Fibroblast of skin of right quadriceps (primary cell): Measurements from ENCODE around the gene ARHGAP35.
"Not testable (repeated sequence)": the region's sequence is repeated elsewhere in the genome, so short reads cannot be mapped to it uniquely, and the experiment has no call there.

Experiments used
- DNase-seq: peaks from one replicate; pipeline ENCODE4 v3.0.0-alpha.2; 2013

Gene ARHGAP35

GRCh38 chr19:46872967-46873366 is 12.2 kb downstream of the ARHGAP35 start:
- DNase-seq = no peak

GRCh38 chr19:46875234-46875633 is 14.4 kb downstream of the ARHGAP35 start:
- DNase-seq = no peak

DNA sequence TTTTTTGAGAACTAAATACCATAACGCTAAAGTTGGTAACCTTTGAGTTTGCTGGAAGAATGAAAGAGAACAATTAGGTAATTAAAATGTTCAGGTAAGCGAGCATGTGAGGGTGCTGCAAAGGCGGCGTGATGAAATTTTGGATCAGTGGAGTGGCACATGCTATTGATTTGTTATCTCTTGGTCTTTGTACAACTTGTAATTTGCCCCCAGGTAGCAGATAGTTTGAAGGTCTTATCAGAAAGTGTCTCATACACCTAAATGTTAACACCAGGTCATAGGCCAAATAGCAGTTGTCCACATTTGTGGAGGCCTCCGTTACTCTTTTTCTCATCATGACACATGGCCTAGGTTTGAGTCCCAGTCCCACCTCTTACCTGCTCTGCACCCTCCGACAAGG is 14.9 kb downstream of the ARHGAP35 start:
- no peak for DNase-seq

DNA sequence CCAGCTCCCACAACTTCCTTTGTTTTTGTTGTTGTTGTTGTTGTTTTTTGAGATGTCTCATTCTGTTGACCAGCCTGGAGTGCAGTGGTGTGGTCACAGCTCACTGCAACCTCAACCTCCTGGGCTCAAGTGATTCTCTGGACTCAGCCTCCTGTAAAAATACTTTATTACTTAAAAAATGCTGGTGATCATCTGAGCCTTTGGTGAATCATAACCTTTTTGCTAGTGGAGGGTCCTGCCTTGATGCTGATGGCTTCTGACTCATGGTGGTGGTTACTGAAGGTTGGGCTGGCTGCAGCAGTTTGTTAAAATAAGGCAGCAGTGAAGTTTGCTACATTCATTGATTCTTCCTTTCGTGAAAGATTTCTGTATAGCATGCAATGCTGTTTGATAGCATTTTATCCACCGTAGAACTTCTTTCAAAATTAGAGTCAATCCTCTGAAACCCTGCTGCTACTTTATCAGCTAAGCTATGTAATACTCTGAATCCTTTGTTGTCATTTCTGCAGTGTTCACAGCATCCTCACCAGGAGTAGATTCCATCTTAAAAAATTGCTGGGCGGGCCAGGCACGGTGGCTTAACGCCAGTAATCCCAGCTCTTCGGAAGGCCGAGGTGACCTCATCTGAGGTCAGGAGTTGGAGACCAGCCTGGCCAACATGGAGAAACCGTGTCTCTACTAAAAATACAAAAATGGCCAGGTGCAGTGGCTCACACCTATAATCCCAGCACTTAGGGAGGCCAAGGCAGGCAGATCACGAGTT is 18.0 kb downstream of the ARHGAP35 start:
- peak; percentile 88 for DNase-seq

GRCh38 chr19:46880431-46880830 is 19.6 kb downstream of the ARHGAP35 start:
- DNase-seq = no peak

GRCh38 chr19:46881092-46881491 is 20.3 kb downstream of the ARHGAP35 start:
- no peak for DNase-seq

- no peak for DNase-seq
These were observed 21.2 kb downstream of the ARHGAP35 start for GRCh38 chr19:46882034-46882433.

DNA sequence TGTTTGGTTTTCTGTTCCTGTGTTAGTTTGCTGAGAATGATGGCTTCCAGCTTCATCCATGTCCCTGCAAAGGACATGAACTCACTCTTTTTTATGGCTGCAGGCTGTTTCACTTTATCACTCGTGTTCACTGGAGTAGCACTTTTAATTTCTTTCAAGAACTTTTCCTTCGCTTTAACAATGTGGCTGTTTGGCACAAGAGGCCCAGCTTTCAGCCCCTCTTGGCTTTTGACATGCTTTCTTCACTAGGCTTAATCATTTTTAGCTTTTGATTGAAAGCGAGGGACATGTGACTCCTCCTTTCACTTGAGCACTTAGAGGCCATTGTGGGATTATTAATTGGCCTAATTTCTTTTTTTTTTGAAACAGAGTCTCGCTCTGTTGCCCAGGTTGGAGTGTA is 22.0 kb downstream of the ARHGAP35 start:
- DNase-seq = not testable (repeated sequence)

DNA sequence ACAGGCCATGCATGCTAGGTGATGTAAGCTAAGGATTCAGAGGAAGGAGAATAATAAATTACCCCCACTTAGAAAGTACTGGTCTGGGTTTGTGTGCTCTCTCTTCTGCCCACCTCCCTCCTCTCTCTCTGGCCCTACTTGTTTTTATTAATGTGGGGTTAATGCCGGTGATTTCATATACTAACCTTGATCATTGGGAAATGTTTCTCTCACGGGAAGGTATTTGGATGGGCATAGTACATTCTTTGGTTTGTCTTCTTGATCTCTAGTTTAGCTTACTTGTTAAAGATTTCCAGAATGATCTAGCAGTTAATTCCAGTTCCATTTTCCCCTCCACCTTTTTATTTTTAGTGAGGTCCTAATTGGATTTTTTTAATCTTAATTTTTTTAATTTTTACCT is 24.6 kb downstream of the ARHGAP35 start:
- no peak for DNase-seq

GRCh38 chr19:46886546-46887239 is 25.9 kb downstream of the ARHGAP35 start:
- peak; percentile 72 for DNase-seq

- DNase-seq = no peak
These were observed 26.5 kb downstream of the ARHGAP35 start for GRCh38 chr19:46887240-46887782.

DNA sequence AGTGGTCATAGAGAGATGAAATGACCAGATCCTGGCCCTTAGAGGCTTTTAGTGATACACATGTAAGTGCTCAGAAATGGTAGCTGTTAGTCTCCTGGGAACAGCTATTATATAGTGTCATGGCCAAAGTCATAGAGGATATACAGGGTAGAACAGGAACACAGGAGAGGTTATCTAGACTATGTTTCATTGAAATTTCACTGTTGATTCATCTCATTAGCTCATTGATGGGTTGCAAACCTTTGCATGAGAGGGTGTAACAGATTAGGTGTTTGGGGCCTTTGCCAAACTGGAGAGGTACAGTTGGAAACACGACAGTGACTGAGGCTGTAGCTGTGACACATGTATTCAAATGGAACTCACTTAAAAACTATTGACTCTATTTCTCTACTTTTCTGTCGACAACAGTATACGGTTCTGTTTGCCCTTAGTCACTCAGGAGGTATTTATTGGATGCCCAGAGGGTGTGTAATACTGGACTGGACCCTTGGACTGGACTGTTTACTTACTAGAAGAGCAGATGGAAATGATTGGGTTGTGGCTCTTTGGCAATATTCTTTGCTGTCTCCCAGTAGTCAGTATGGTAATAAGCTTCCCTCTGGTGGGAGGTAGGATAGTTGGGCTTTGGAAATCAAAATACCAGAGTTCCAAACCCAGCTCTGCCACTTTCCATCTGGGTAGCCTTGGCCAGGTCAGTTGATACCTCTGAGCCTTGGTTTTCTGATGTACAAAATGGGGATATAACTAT is 29.8 kb downstream of the ARHGAP35 start:
- peak; percentile 84 for DNase-seq

DNA sequence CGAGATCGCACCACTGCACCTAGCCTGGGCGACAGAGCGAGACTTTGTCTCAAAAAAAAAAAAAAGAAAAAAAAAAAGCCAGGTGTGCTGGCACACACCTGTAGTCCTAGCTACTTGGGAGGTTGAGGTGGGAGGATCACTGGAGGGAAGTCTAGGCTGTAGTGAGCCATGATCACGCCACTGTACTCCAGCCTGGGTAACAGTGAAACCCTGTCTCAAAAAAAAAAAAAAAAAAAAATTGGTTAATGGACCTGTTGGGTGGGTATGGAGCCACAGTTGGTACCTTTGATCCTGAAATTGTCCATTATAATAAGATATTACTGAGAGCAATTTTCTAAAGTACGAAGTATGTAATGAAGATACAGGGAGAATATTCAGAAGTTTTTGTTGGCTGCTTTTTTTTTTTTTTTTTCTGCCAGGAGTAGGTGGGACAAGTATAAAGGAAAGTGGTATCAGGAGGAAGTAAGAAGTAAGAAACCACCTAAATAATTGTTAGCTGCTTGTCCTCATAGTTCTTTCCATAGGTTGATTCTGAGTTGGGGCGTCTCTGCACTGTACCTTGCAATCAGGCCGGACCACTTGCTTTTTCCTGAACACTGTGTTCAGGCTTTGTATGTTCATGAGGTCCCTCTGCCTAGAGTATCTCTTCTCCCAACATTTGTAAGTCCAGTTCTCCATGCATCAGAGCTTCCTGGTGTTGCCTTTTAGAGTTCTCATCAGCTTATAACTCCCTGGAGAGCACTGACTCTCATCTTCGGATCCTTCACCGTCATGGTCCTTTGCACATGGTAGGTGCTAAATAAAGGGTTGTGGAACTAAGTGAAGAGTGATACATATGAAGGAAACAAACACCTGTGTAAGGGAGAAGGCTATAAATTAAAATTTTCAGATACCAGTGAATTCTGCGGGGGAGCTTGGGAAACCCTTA is 31.7 kb downstream of the ARHGAP35 start:
- DNase-seq = no peak

DNA sequence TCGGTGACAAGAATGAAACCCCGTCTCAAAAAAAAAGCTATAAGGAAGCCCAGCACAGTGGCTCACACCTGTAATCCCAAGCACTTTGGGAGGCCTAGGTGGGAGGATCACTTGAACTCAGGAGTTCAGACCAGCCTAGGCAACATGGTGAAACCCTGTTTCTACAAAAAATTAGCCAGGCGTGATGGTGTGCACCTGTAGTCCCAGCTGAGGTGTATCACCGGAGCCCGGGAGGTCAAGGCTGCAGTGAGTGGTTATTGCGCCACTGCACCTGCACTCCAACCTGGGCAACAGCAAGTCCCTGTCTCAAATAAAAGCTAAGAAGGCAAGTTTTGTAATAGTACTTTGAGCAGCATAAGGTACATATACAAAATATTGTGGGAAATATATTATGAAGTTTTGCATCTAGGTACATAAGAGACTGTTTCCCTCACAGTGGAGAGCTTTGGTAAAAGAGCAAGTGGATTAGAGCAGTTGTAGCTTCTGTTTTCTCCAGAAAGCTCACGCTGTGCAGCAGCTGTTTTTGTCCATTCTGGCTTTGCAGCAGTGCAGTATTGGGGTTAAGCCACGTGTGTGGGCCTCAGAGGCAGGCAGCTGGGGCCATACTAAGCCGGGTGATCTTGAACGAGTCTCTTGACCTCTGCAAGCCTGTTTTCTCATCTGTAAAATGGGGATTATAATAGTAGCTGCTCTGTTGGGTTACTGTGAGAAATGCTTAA is 35.4 kb downstream of the ARHGAP35 start:
- no peak for DNase-seq

DNA sequence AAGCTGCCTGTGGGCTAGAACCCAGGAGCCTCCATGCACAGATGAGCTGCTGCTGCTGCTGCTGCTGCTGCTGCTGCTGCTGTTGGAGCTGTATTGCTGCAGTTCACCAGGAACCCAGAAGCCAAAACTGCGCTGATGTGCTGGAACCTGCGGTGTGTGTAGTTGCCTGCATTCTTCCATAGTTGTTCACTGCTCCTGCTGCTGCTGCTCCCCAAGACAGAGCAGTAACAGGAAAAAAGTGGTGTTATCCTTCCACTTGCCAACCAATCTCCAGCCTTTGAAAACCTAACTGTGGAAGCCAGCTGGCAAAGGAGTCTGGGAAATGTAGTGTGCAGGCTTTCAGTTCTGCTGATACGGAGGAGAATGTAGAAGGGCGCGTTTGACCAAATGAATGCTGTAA is 37.9 kb downstream of the ARHGAP35 start:
- DNase-seq = peak; percentile 72

- no peak for DNase-seq
These were observed 39.5 kb downstream of the ARHGAP35 start for GRCh38 chr19:46900341-46900740.

DNA sequence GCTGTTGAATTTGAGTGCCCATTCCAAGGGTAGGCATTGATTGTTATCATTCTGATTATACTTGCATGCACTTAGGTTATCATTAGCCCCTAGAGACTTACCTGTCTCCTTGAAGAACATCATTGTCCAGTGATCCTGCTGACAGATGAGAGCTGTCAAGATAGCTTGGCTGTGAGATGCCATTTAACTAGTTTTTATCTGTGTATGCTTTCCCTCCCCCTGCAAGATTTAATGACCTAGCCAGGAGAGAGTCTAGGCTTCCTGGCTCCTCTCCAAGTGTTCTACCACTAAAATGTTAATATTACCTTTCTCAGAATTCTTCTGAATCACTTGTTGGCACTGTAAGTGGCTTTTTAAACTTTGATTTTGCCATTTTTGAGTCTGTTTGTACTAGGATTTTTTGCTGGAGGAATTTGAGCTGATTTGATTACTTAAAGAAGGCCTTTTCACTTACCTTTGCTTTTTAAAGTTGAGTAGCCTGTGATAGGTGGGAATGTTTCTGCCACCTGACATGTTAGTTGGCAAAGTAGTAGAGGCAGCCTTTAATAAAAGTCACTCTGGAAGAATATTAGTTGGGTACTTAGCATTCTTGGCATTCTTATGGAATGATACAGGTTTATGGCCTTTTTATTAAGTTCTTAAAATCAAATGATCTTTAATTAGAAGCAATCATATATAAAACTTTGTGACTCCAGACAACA is 41.1 kb downstream of the ARHGAP35 start:
- DNase-seq = peak; percentile 61

DNA sequence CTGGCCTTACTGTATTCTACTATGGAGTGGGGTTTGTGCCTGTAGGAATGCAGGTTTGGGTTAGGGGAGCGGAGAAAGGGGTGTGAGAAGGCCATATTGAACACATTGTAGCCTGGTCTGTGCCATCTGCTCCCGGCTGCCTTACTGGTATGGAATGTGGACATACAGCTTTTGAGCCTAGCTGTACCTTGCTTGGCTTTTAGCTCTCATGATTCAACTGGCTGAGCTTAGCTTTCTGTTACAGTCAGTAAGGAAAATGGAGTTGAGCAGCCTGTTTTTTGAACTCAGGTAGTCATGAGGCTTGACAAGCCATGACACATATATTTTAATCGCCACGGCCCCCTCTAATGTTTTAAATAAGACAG is 41.6 kb downstream of the ARHGAP35 start:
- DNase-seq = peak; percentile 23

DNA sequence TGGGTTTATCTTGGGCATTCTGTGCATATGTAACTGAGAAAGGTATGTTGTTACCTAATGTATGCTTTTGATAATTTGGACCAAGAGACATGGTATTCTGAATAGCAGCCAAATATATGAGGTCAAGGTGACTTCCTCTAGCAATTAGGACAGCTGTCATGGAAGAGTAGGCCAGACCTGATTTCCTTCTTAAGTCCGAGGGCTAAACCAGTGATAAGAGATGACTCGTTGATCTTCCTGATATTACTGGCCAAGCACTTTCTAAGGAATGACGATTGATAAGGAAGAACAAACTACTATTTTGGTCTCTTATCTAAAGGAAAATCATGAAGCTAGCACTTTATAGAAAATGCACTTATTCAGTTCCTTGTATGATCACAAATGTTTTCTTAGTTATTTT is 42.7 kb downstream of the ARHGAP35 start:
- DNase-seq = no peak

- DNase-seq = peak; percentile 90
These were observed 43.6 kb downstream of the ARHGAP35 start for GRCh38 chr19:46904114-46905060.
